GM20431 (cell line): ENCODE results near the gene CTNNBL1.

ENCODE experiments used
- in situ Hi-C: fragments of 300-500 bp; cut with MseI, MboI; formaldehyde crosslinking; loops from one replicate; pipeline ENCODE4 v1.15.0; 2020; ENCODE audit warnings: low sequenced_read_pairs; ENCODE audit not compliant: unreplicated experiment

Gene CTNNBL1

DNA sequence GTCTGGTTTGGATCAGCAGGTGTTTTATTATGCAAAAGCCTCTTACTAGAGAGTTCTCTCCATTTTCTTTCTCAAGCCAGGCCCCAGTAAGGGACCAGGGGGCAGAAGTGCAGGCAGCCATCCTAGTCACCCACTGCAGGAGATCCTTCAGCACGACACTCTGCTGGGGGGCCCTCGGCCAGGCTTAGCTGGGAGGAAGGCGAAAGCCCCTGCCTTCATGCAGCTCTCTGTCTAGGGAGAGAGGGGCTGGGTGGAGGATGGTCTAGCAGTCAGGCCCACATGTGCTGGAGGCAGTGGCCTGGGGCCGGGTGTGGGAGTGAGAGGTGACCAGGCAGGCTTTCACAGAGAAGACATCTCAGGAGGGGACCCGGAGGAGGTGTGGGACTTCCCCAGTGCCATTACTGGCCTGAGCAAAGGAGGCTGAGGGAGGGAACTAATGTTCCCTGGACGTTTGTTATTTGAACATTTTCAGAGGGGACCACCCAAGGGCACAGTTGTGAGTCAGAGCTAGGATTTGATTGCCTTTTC lies 175.6 kb downstream of the CTNNBL1 start:
- in situ Hi-C loops = no loop called here

DNA sequence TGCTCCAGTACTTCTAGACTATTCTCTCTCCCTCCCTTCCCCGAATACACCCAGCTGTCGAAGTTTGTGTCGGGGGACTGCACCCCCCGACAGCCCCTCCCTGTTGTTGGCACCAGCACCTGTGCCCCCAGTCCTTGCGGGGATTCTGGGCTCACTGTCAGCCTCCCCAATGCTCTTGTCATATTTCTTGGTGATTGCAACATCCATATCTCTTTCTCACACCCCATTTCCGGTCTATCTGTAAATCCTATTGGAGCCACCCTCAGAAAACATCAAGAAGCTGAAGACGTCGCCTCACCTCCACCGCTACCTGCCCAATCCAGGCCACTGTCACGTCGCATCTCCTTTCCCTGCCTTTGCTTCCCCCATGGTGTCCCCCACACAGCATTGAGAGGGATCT lies 176.5 kb downstream of the CTNNBL1 start:
- in situ Hi-C loops = no loop called here

DNA sequence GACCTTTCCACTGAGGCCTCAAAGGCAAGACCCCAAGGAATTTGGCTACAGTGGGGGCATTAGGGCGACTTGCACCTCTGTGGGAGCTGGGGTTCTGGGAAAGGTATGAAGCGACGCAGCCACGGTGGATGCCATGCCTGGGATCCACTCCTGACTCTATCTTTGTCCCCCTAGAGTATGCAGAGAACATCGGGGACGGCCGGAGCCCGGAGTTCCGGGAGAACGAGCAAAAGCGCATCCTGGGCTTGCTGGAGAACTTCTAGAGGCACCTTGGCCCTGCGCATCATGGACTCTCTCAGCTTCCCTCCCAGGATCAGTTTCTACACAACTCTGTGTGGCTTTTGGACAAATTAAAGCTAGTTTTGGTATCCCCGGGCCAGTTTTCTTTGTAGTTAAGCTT lies 177.9 kb downstream of the CTNNBL1 start:
- in situ Hi-C loops = no loop called here

DNA sequence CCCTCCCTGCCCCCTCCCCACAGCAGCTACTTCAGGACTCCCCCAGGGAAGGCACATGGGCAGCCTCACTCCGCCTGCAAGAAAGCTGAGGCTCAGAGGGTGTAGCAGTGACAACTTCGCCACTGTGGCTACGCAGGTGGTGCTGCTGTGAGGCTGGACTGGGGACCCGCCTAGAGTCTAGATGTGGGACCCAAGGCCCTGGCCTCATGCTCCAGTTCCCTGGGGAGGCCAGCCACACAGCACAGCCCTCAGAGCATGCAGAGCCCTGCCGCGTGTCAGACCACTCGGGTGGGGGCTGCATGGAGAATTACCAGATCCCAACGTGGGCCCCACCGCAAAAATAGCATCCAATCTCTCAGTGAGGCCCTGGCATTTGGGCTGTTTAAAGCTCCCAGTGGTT lies 178.3 kb downstream of the CTNNBL1 start:
- in situ Hi-C loops = no loop called here

DNA sequence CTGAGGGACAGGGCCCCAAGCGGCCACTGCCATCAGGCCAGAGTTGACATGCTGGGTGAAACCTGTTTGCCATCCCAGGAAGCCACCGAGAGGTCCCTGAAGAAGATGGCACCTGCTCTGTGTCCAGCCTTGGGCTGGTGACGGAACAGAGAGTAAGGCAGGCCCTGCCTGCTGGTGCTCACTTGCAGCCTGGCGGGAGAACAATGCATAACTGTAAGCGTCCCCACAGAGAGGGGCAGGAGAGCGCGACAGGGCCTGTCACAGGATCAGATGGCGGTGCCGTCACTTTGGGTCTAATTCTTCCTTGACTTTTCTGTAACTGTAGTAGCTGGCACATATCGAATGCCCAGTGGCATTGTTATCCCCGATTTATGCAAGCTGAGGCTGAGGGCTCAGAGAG lies 180.1 kb downstream of the CTNNBL1 start:
- in situ Hi-C loops = no loop called here

DNA sequence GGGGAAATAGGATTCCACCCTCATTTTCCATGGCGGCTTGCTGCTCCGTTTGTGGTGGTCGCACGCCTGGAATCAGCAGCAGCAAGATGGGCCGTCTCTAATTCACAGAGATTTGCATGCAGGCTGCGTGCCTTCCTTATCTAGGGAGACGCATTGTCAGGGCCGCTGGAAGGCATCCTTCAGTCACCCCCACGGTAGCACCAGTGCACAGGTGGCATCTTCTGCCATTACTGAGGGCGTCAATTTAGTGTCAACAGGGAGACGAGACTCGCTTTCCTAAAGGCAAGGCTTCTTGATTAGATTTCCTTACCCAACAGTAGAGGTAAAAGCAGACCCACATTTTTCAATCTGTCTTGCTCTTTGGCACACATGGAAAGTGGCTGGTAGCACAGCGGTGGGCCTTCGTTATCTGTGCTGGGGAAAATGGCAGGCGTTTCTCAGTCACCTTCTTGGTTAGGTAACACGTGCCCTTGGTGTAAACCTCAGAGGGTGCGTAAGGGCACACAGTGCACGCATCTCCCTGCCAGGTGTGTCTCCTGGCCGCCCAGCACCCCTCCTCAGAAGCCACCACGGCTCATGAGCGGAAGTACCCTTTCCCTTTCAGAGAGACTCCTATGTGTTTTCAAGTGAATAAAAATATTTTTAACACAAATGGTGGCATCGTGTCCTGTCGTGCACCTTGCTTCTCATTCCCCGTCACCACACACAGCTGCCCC lies 181.8 kb downstream of the CTNNBL1 start:
- in situ Hi-C loops = no loop called here

DNA sequence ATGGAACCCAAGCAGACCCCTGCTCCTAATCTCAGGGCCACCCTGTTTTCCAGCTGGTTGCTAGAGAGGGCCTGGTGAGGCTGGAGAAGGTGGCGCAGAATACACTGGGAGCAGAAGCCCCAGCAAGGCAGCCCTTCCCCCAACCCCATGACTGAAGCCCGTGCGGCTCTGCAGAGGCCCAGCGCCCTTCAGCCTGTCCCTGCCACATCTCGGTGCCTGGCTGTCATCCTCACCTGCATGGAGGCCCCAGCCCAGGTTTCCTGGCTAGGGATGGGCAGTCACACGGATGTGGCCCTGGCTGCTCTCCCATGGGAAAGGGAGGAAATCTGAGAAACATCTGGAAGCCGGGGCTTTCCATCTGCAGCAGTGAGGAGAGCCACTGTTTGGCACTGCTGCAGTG lies 183.0 kb downstream of the CTNNBL1 start:
- in situ Hi-C loops = no loop called here

DNA sequence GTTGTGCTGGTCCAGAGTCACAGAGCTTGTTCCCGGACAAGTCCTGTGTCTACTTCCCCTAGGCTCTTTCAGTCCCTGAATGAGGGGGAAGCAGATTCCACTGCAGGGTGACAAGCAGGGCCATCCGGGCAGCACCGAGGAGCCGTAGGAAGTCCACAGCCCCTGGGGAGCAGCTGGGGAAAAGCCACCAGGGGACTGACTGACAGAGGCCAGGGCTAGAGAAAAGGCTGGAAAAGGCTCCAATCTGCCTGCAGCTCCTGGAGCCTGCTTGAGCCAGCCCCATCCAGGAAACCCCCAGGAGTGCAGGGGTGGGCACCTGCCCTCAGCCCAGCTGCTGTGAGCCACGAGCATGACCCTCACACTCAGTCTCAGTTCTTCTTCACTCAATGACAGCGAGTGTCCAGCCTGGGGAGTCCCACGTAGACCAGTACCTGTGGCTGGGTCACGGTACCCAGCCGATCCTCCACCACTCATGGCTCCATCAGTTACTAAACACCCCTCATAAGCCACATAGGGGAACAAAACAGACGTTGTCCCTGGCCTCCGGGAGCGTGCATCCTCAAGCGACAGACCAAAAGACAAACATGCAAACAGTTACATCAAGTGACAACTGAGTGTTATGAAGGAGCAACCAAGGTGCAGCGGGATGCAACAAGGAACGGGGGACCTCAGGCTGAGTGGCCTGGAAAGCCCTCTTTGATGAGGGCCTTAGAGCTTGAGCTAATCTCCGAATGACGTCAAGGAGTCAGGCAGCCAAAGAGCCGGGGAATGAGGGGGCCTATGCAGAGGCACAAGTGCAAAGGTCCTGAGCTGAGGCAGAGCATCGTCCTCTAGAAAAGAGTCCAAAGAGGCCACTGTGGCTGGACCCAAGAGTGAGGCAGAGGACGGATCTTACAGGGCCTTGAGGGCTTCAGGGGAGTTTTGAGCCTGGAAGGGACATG lies 184.3 kb downstream of the CTNNBL1 start:
- in situ Hi-C loops = no loop called here

DNA sequence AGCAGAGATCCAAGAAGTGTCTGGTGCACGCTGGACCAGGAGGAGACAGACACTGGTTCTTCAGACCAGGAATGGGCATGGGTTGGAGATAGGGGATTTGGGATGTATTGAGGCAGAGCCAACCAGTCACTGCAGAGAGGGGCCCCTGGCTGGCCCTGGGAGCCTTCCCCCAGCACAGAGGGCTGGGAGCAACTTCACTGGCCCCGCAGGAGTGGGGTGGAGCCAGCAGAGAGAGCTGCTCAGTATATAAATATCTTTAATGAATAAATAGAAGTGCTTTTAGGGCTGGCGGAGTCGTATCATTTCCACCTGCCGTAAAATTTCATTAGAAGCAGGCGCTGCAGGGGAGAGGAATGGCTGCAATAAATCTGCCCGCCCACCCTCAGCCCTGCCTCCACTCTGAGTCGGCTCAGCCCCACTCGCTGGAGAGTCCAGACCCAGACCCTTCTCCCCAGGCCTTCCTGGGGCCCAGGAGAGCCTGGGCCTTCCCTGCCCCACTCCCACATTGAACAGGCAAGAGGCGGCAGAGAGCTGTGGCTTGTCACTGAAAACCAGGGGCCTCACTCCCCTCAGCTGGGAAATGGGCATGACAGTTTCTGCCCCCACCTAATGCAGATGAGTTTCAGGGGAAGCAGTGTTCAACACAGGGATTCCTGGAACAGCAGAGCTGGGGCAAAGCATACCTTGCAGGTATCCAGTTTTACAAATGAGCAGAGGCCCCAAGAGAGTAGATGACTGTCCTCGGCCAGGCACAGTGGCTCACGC lies 185.2 kb downstream of the CTNNBL1 start:
- in situ Hi-C loops = no loop called here

DNA sequence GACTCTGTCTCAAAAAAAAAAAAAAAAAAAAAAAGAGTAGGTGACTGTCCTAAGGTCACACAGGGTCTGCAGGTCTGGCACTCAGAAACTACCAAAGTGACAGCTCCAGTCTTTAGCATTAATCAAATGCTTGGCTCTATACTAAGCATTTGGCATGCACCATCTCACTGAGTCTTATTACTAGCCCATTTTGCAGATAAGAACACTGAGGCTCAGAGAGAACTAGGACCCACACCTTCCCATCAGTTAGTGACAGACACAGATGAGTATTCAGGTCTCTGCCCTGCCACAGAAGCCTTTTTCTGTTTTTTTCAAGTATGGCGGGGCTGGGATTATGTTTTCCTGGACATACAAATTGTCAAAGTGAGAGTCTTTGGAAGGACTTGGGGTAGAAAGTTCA lies 186.0 kb downstream of the CTNNBL1 start:
- in situ Hi-C loops = no loop called here

DNA sequence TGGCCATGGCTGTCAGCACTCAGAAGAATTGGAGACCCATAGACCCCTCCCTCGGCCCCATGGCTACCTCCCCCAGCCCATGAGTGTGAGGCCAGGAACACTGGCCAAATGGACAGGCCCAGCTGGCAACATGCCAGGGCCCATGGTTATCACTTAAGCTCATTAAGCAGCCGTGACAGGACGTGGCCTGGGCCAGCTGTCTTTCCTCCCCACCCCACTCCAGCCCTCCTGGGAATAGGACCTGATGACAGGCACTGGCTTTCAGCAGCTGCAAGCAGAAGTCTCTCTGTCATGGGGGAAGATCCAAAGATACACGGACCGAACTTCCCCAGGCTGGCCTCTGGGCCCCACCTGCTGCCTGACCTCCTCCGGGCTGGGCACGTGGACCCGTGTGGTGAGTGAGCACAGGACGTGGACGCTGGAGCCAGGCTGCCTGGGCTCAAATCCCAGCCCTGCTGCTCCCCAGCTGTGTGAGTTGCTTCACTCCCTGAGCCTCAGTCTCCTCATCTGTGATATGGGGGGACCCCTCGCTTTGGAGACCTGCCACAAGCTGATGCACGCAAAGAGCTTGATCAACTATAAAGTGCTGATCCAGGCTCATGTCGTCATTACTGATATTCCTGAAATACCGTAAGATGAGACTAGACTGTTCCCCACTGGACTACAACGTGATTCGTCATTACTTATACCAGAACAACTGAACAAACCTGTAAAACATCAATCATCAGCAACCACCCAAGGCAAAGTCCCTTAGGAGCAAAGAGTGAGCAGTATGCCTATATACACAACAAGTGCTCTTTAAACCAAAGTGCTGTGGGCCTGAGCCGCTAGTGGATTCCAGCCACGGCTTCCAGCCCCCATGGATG lies 187.1 kb downstream of the CTNNBL1 start:
- in situ Hi-C loops = no loop called here

DNA sequence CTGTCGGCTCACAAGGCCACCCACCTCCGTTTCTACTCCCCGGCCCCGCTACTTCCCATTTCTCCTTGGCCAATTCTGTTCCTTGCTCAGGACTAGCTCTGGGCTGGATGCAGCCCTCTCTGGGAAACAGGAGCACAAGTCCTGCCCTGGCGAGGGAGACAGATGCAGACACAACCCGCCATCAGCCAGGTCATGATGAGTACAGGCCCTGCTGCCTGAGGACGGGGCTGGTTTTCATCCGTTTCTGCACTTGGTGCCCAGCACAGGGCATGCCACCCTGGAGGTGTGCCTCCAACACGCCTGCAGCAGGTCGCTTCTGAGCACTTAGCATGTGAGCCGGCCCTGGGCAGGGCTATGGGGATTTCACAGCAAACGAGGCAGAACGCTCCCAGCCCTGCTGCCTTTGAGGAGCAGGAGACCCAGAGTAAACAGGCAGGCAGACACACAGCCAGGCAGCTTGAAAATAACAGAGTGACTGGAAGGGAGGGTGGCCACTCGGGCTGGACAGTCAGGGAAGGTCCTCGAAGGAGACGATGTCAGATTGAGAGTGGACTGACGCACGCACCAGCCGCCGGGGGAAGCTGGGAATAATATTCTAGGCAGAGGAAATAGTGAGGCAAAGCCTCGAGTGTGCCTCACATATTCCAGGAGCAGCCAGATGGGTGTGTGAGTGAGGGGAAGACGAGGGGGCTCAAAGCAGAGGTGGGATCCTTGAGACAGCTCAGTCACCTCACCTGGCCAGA lies 187.9 kb downstream of the CTNNBL1 start:
- in situ Hi-C loops = no loop called here

DNA sequence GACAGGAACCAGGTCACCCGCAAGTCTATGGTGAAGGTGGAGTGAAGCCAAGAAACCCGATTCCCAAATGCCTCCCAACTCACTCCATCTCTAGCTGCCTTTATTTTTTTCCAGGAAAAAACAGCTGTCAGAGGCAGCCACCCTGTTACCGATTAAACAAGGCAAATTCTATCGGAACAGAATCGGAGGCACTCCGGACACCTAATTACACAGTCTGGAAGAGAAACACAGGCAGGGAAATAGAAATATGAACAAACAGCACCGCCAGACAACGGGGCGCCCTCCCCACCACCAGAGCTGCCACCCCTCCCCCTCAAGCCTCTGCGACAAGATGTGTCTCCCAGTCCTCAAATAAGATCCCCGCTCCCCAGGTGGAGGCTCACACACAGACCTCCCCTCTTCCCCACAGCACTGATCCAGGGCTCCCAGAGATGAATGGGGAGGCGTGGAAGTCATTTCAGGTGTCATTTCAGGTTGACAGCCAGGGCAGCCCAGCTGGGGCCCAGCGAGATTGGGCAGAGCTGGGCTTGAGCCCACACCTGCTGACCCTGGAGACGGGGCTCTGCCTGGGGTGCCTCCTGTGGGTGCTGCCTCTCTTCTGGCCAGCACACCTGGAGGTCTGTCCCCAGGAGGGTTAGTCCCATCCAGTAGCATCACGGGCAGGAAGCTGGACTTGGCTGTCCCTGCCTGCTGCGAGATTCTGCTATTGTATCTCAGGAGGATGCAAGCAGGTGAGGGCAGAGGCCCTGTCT lies 189.3 kb downstream of the CTNNBL1 start:
- in situ Hi-C loops = no loop called here

DNA sequence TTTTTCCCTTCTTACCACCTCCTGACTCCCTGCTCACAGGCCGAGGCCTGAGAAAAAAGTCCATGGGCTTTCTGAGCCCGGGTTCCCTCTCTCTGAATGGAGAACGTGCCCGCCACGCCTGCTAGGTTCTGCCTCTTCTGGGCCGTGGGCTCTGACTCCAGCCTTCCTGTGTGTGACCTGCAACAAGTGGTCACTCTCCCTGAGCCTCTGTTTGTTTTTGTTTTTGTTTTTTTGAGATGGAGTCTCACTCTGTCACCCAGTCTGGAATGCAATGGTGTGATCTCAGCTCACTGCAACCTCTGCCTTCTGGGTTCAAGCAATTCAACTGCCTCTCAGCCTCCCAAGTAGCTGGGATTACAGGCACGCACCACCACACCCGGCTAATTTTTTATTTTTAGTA lies 191.2 kb downstream of the CTNNBL1 start:
- in situ Hi-C loops = no loop called here

DNA sequence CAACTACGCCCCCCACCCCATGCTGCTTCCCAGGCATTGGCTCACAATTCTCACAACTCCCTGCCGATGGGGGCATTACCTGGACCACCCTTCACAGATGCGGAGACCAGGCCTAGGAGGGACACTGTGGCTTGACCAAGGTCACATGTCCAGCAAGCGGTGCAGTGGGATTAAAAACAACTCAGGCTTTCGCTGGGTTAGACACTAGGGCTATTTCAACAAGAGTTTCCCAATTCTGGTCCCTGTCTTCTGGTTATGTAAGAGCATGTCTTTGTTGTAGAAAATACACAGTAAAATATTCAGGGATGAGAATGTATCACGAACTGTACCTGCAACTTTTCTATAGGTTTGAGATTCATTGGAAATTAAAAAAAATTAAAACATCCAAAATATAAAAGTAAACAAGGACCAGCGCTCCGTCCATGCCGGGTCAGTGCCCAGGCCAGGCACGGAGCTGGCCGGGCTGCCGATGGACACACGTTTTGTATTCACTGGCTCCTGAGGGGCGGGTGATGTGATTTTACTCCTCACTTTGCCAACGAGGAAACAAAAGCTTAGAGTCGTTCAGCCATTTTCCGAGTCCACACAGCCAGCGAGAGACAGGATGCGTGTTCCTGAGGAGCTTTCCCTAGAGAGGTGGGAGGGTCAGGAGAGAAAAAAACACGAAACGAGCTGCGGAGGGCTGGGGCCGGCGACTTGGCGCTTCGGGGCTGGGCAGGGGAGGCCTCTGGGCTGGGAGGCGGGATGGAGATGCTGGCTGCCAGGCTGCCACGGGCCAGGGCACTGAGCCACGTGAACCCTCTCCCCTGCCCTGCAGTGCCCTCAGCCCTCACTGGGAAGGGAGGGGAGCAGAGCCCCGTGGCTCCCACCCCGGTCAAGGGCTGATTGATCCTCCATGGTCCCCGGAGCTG lies 192.0 kb downstream of the CTNNBL1 start:
- in situ Hi-C loops = no loop called here

DNA sequence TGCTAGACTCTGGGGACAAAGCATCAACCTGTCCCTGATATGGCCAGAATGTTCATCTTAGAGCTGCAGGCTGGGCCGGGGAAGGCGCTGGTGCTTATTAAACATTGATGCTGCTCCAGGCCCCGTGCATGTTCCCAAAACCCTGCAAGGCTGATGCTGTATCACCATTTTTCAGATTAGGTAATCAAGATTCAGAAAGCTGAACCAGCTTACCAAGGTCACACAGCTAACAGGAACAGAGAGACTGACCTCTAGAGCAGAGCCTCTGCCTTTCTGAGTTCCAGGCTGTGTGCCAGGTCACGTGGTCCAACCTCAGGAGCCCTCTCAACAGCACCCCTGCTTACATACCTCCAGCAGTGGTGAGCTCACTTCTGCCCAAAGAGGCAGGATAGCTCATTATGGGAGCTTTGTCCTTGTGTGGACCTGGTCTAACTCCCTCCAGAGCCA lies 193.0 kb downstream of the CTNNBL1 start:
- in situ Hi-C loops = no loop called here

DNA sequence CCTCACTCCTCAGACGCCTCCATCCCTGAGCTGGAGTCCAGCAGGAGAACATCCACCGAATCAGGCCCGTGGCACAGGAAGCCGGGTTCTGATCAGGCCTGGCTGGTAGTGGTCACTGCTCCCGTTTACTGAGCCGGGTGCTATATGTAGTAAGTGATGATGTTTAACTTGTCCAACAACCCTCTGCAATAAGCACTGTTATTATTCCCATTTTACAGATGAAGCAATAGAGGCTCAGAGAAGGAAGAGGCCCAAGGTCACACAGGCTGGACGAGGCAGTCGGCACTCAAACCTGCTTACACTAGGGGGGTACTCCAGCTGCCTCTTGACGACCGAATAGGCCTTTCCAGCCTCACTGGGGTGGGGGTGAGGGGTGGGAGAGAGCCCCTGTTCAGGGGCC lies 194.8 kb downstream of the CTNNBL1 start:
- in situ Hi-C loops = no loop called here
